NCI-H2029 treated with DMSO at 0.1 percent for 48 hours (cell line): Measurements from ENCODE around the gene LAG3.

Source experiments
- DNase-seq: peaks from one replicate; lab custom pipeline; 2025; lab: John Stamatoyannopoulos, UW

The LAG3 gene

GRCh38 chr12:6790496-6791150 is 18.3 kb downstream of the LAG3 start:
- DNase-seq: no peak

- no peak for DNase-seq
Observed at GRCh38 chr12:6791931-6792520, 19.7 kb downstream of the LAG3 start.

- DNase-seq: no peak
Observed at GRCh38 chr12:6792522-6793201, 20.3 kb downstream of the LAG3 start.

GRCh38 chr12:6795088-6795487 is 22.8 kb downstream of the LAG3 start:
- DNase-seq: no peak

GRCh38 chr12:6796576-6796975 is 24.3 kb downstream of the LAG3 start:
- DNase-seq: no peak

- DNase-seq: no peak
Observed at GRCh38 chr12:6799147-6799546, 26.8 kb downstream of the LAG3 start.

- no peak for DNase-seq
Observed at GRCh38 chr12:6807170-6807569, 34.9 kb downstream of the LAG3 start.

GRCh38 chr12:6809056-6809455 is 36.7 kb downstream of the LAG3 start:
- DNase-seq: no peak

- no peak for DNase-seq
Observed at GRCh38 chr12:6810758-6811157, 38.4 kb downstream of the LAG3 start.

- no peak for DNase-seq
Observed at GRCh38 chr12:6813363-6813762, 41.0 kb downstream of the LAG3 start.

- no peak for DNase-seq
Observed at GRCh38 chr12:6816598-6816997, 44.3 kb downstream of the LAG3 start.

GRCh38 chr12:6817098-6817497 is 44.8 kb downstream of the LAG3 start:
- no peak for DNase-seq

- no peak for DNase-seq
Observed at GRCh38 chr12:6817662-6818157, 45.4 kb downstream of the LAG3 start.

- DNase-seq: no peak
Observed at GRCh38 chr12:6818222-6818621, 45.9 kb downstream of the LAG3 start.

- no peak for DNase-seq
Observed at GRCh38 chr12:6818645-6819044, 46.3 kb downstream of the LAG3 start.

GRCh38 chr12:6819106-6820030 is 47.0 kb downstream of the LAG3 start:
- no peak for DNase-seq

GRCh38 chr12:6820166-6820565 is 47.8 kb downstream of the LAG3 start:
- DNase-seq: no peak

GRCh38 chr12:6821591-6822425 is 49.5 kb downstream of the LAG3 start, which contains the start of gene GPR162:
Gene GPR162 (plus strand): TSS chr12:6821821. CDS start chr12:6823899, 2,078 bp downstream.
- DNase-seq: no peak

- no peak for DNase-seq
Observed at GRCh38 chr12:6822426-6823135, 50.3 kb downstream of the LAG3 start.
